ENCODE measurements around the gene CTNNA1.
"Not testable (repeated sequence)": the region's sequence is repeated elsewhere in the genome, so short reads cannot be mapped to it uniquely, and the experiment has no call there.

Gene CTNNA1

GRCh38 chr5:138824516-138824915 is 71.3 kb downstream of the CTNNA1 start:
- no peak for DNase-seq

DNA sequence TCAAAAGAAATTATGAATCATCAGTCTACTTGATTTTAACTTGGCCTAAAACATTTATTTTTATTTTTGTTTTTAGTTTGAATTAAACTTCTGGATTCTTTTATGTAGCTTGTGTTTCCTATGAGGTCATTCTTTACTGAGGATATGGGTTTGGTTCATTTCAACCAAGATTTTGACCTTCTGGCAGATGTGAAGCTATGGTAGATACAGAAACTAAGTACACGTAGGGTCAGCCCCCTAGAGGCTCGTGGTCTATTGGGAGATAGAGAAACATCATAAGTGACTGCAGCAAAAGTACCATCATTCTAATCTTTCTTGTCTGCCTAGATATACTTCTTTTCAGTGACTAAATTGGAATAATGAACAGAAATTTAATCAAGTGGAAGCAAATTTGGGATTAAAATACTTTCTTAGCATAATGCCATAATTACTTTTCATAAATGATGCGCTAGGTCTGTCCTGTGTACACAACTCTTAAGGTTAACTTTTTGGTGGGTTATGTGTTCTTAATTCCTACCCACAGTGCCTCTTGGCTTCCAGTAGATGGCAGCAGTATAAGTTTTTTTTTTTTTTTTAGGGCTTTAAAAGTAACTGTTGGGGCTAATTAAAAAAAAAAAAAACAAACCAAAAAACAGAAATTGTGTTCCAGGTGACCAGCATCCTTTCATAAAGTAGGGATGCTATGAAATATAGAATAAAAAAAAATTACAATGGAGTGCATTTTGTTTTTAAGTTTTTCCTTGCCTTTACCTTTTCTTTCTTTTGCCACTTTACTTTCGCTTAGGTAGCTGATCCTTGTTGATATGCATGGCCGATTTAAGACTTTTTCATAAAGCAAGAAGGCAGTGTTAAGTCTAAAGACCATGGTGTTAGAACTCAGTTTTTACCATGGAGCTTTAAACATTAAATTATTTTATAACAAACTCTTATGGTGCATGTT is 72.0 kb downstream of the CTNNA1 start:
- peak; percentile 11 for DNase-seq

GRCh38 chr5:138828556-138828955 is 75.3 kb downstream of the CTNNA1 start:
- no peak for DNase-seq

DNA sequence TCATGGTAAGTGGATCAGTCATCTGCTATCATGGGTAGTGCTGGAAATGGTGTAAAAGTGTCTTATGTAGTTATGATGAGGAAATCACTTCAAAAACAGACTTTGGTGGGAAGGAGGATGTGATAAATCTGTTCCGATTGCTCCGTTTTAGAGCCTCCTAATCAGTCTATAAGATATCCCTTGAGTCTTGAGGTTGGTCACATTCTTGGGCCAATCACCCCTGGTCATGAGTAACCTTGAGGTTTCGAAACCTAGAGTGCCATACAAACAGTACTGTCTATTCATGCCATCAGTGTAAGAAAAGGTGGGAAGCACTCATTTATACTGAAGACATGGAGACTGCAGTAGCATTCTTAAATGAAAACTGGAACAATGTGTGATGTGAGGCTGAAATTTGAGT is 76.1 kb downstream of the CTNNA1 start:
- DNase-seq, result peak; percentile 33

DNA sequence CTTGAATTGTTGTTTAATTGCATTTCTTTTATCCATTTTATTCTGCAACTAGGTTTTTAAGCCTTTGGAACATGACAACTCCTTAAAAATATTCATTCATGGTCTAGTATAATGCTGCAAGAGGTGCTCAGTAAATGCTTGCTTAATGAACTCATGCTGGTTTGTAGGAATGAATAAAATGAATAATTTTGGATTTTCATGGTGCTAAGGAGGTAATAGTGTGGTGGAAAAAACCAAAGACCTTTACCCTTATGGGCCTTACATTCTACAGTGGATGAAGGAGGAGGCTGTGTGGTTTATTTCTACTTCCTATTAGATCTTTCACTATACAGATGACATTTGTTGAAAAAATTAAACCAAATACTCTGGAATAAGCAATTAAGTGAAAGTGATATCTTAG is 78.5 kb downstream of the CTNNA1 start:
- no peak for DNase-seq

DNA sequence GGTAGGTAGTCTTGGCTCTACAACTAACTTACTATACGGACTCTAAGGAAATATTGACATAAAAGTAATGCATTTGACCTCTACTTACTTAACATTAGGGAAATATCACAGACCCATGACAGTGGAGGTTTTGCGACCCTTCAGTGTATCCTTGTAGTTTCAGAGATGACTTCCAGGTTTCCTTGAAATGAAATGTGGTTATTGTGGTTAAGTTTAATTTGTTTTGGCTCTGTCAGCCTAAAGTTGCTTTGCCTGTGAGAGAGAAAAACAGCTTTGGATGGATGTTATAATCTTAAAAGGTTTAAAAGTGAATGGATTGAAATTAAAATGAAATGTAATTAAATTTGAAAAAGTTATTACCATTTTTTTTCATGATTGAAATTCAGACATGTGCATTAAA is 79.0 kb downstream of the CTNNA1 start:
- no peak for DNase-seq

GRCh38 chr5:138833080-138833479 is 79.9 kb downstream of the CTNNA1 start:
- no peak for DNase-seq

GRCh38 chr5:138833726-138834480 is 80.7 kb downstream of the CTNNA1 start:
- DNase-seq, result no peak

DNA sequence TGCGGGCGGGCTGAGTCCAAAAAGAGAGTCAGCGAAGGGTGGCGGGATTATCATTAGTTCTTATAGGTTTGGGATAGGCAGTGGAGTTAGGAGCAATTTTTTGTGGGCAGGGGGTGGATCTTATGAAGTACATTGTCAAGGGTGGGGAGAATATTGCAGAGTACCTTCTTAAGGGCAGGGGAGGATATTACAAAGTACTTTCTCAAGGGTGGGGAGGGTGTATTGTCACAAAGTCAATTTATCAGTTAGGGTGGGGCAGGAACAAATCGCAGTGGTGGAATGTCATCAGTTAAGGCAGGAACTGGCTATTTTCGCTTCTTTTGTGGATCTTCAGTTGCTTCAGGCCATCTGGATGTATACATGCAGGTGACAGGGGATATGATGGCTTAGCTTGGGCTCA is 81.6 kb downstream of the CTNNA1 start:
- not testable (repeated sequence) for DNase-seq

- no peak for DNase-seq
Measured at GRCh38 chr5:138837160-138837559, 83.9 kb downstream of the CTNNA1 start.

- DNase-seq, result no peak
Measured at GRCh38 chr5:138840103-138840502, 86.9 kb downstream of the CTNNA1 start.

- DNase-seq, result no peak
Measured at GRCh38 chr5:138841531-138841930, 88.3 kb downstream of the CTNNA1 start.

GRCh38 chr5:138843316-138844124 is 90.3 kb downstream of the CTNNA1 start:
- DNase-seq, result peak; percentile 18

DNA sequence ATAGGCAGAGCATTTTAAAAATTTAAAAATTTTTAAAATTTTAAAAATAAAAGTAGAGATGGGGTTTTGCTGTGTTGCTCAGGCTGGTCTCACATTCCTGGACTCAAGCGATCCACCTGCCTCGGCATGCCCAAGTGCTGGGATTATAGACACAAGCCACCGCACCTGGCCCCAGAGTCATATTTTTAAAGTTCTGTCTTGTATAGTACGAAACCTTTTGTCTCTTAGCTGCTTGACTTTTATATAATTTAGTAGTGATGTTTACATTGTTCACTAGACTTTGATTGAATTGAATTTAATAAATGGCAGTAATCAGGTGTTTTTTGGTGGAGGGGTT is 90.9 kb downstream of the CTNNA1 start:
- no peak for DNase-seq

GRCh38 chr5:138844812-138845513 is 91.7 kb downstream of the CTNNA1 start:
- no peak for DNase-seq

DNA sequence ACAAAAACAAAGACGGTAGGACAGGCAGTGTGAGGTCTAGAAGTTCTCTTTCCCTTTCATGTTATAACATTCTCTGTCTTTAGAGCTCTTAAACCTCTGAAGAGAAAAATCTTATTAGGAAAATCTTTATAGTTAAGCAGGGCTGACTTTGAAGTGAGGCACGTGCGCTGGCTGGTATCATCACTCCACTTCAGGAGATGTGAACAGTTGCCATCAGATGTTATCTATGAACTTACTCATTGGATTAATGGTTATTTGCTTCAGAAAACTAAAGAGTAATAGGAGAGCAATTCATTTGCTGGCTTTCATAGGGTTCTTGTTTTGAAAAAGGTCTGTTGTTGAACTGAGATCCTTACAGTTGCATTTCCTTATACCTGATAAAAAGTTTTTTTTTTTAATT is 96.2 kb downstream of the CTNNA1 start:
- no peak for DNase-seq

- no peak for DNase-seq
Measured at GRCh38 chr5:138849882-138850281, 96.7 kb downstream of the CTNNA1 start.

- no peak for DNase-seq
Measured at GRCh38 chr5:138850865-138851435, 97.7 kb downstream of the CTNNA1 start.

DNA sequence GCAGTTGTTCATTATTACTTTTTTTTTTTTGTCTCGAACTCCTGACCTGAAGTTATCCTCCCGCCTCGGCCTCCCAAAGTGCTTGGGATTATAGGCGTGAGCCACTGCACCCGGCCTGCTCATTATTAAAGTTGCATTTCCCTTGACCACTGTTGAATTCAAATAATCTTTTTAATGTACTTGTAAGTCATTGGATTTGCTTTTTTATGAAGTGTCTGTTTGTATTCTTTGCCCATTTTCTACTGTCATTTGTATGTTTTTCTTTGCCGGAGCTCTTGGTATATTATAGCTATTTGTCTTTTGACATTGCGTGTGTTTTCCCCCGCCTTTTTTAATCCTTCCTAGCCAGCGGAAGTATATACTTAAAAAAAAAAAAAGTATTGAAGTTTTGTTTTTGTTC is 99.9 kb downstream of the CTNNA1 start:
- no peak for DNase-seq

GRCh38 chr5:138867011-138867410 is 113.8 kb downstream of the CTNNA1 start:
- DNase-seq, result no peak

DNA sequence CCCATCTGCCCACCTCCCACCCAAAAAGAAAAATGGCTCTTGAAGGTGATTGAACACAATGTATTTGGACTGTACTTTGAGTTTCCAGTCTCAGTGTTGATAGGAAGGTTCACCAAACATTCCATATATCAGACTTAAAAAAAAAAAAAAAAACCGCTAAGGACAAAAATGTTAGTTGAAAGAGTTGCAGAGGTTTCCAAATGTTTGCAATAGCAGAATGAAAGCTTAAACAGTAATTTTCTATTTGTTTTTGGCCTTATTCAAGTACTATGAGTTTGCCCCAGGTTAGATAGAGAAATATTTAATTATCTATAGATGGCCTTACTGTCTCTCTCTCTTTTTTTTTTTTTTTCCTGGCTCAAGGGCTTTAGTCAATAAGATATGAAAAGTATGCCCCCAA is 115.8 kb downstream of the CTNNA1 start:
- no peak for DNase-seq

DNA sequence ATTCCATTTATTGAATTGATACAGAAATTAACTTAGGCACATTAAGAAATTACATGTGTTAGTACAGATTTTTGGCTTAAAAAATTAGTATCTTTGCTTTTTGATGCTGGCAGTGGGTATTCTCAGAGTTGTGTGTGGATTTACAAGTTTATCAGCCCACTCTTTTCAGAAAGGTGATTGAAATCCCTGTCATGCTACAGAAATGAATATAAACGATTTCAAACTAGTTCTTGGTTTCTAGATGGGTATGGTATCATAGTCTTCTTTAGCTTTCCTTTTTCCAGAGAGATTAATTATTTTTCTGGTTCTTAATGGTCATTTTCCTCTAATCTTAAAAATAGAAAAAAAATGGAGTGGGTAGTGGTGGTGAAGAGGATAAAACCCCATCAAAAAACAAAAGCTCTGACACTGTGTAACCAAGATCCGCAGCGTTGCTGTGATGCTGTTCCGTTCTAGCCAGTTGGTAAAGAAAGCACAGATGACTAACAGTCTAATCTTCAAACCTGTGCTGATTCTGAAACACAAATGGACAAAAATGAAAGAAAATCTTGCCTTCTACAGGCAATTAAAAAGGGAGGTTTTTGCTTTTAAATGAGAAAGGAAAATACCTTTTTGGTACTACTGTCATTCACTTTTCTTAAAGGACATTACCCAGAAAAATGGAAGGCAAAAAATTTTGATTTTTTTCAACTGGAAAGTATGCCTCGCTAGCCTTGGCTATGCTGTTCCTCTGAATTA is 116.7 kb downstream of the CTNNA1 start:
- DNase-seq, result no peak
